ENCODE measurements around the gene MRGPRE.

MRGPRE gene

GRCh38 chr11:3225826-3226750 lies 6.1 kb downstream of the MRGPRE start:
- no peak for DNase-seq

- DNase-seq, result no peak
These were observed 7.0 kb downstream of the MRGPRE start for GRCh38 chr11:3225159-3225758.

- no peak for DNase-seq
These were observed 7.7 kb downstream of the MRGPRE start for GRCh38 chr11:3224401-3225057.

GRCh38 chr11:3223932-3224381 lies 8.3 kb downstream of the MRGPRE start:
- DNase-seq, result no peak

- DNase-seq, result peak; percentile 5
These were observed 9.0 kb downstream of the MRGPRE start for GRCh38 chr11:3222941-3223915.

- DNase-seq, result no peak
These were observed 10.0 kb downstream of the MRGPRE start for GRCh38 chr11:3222003-3222855.

- DNase-seq, result no peak
These were observed 10.7 kb downstream of the MRGPRE start for GRCh38 chr11:3221408-3222002.

- no peak for DNase-seq
These were observed 11.5 kb downstream of the MRGPRE start for GRCh38 chr11:3220521-3221407.

- no peak for DNase-seq
These were observed 12.1 kb downstream of the MRGPRE start for GRCh38 chr11:3220101-3220500.

GRCh38 chr11:3219281-3219892 lies 12.8 kb downstream of the MRGPRE start:
- no peak for DNase-seq

- DNase-seq, result no peak
These were observed 13.5 kb downstream of the MRGPRE start, which contains the start of gene MRGPRG for GRCh38 chr11:3218483-3219280. Gene MRGPRG (minus strand): TSS chr11:3218813. CDS start chr11:3218813, 0 bp downstream.

- DNase-seq, result no peak
These were observed 14.3 kb downstream of the MRGPRE start for GRCh38 chr11:3217818-3218482.

GRCh38 chr11:3216027-3216525 lies 16.1 kb downstream of the MRGPRE start:
- DNase-seq, result no peak

- DNase-seq, result no peak
These were observed 16.7 kb downstream of the MRGPRE start for GRCh38 chr11:3215346-3216026.

- no peak for DNase-seq
These were observed 17.9 kb downstream of the MRGPRE start for GRCh38 chr11:3214420-3214699.

GRCh38 chr11:3213659-3214419 lies 18.4 kb downstream of the MRGPRE start:
- no peak for DNase-seq

GRCh38 chr11:3208272-3208671 lies 23.9 kb downstream of the MRGPRE start:
- no peak for DNase-seq
